Measurements from ENCODE around the gene TUNAR. TPM values are rescaled to one million over a fixed set of nuclear protein-coding genes. Genes with fewer than 3 reads are reported as not detected.

The TUNAR gene
- total RNA-seq, 1 donor from 2014 or later: 0.48 TPM

Other genes starting within 250 kb of the TUNAR start
- gene TCL1B, start 190.4 kb upstream of the TUNAR start, total RNA-seq (ENCODE audit: insufficient read depth, low replicate concordance): 4.1 TPM
- 9.4 TPM for gene TCL1A, start 162.7 kb upstream of the TUNAR start, total RNA-seq (ENCODE audit: insufficient read depth, low replicate concordance)
- gene C14orf132, start 162.5 kb downstream of the TUNAR start, total RNA-seq (ENCODE audit: insufficient read depth, low replicate concordance): 15.2 TPM